HepG2 (cell line): ENCODE measurements around the gene ATAD3A. TPM values are rescaled to one million over a fixed set of nuclear protein-coding genes. Genes with fewer than 3 reads are reported as not detected.

Experiments used
- CBX1 ChIP-seq: IDR thresholded peaks from one replicate; pipeline ENCODE4 v1.6.1; 2016; ENCODE audit warnings: antibody characterized with exemption, low read depth
- CC2D1A ChIP-seq: sonication (generic); formaldehyde crosslinking; IDR thresholded peaks from 2 replicates; pipeline ENCODE4 v1.8.1; 2023; ENCODE audit warnings: mild to moderate bottlenecking, missing genetic modification reagents
- FOSL2 ChIP-seq: sonication (generic); formaldehyde crosslinking; IDR thresholded peaks from 2 replicates; pipeline ENCODE4 v1.4.0; 2020; ENCODE audit warnings: missing genetic modification reagents
- FOXC1 ChIP-seq: sonication (generic); formaldehyde crosslinking; IDR thresholded peaks from 2 replicates; pipeline ENCODE4 v1.8.0; 2022; ENCODE audit warnings: mild to moderate bottlenecking, missing genetic modification reagents, borderline replicate concordance
- HDAC2 ChIP-seq: sonication (generic); formaldehyde crosslinking; IDR thresholded peaks from 2 replicates; pipeline ENCODE4 v1.4.0; 2020; ENCODE audit warnings: missing genetic modification reagents
- MBNL3 ChIP-seq: fragments of 250-450 bp; sonication (Bioruptor Pico); conservative IDR thresholded peaks from 2 replicates; pipeline ENCODE4 v1.8.0; 2022; ENCODE audit warnings: mild to moderate bottlenecking, inconsistent platforms
- MXD4 ChIP-seq: IDR thresholded peaks from 2 replicates; pipeline ENCODE4 v1.6.1; 2016; ENCODE audit warnings: mild to moderate bottlenecking, missing biosample characterization, missing genetic modification reagents
- NFRKB ChIP-seq: fragments of 450-650 bp; IDR thresholded peaks from 2 replicates; pipeline ENCODE4 v1.6.1; 2017
- PLSCR1 ChIP-seq: sonication (generic); formaldehyde crosslinking; IDR thresholded peaks from 2 replicates; pipeline ENCODE4 v1.5.0; 2020; ENCODE audit warnings: missing genetic modification reagents, mild to moderate bottlenecking, borderline replicate concordance
- PTBP1 ChIP-seq: fragments of 200-400 bp; formaldehyde crosslinking; IDR thresholded peaks from 2 replicates; pipeline ENCODE4 v1.6.1; 2018; ENCODE audit warnings: low read length, low read depth; ENCODE audit not compliant: poor library complexity, severe bottlenecking
- SUZ12 ChIP-seq: fragments of 150-350 bp; IDR thresholded peaks from 2 replicates; pipeline ENCODE4 v1.6.1; 2014; ENCODE audit warnings: low read depth, low read length
- SYNCRIP ChIP-seq: fragments of 200-400 bp; formaldehyde crosslinking; IDR thresholded peaks from 2 replicates; pipeline ENCODE4 v1.6.1; 2018; ENCODE audit warnings: mild to moderate bottlenecking, low read depth, low read length; ENCODE audit not compliant: insufficient read depth
- ZBTB10 ChIP-seq: sonication (generic); formaldehyde crosslinking; IDR thresholded peaks from 2 replicates; pipeline ENCODE4 v1.4.0; 2020; ENCODE audit warnings: missing genetic modification reagents, borderline replicate concordance
- ZFAT ChIP-seq: sonication (generic); formaldehyde crosslinking; conservative IDR thresholded peaks from 2 replicates; pipeline ENCODE4 v1.8.1; 2023; ENCODE audit warnings: missing genetic modification reagents, inconsistent platforms
- ZNF101 ChIP-seq: sonication (generic); formaldehyde crosslinking; IDR thresholded peaks from 2 replicates; pipeline ENCODE4 v1.4.0; 2020; ENCODE audit warnings: mild to moderate bottlenecking, low read depth, missing genetic modification reagents, borderline replicate concordance
- ZNF256 ChIP-seq: sonication (generic); formaldehyde crosslinking; conservative IDR thresholded peaks from 2 replicates; pipeline ENCODE4 v1.4.0; 2020; ENCODE audit warnings: missing genetic modification reagents
- ZNF276 ChIP-seq: sonication (generic); formaldehyde crosslinking; IDR thresholded peaks from 2 replicates; pipeline ENCODE4 v1.4.0; 2020; ENCODE audit warnings: mild to moderate bottlenecking, low read depth, missing genetic modification reagents
- ZNF280D ChIP-seq: sonication (generic); formaldehyde crosslinking; IDR thresholded peaks from 2 replicates; pipeline ENCODE4 v1.5.1; 2020; ENCODE audit warnings: mild to moderate bottlenecking, missing genetic modification reagents
- ZNF335 ChIP-seq: sonication (generic); formaldehyde crosslinking; IDR thresholded peaks from 2 replicates; pipeline ENCODE4 v1.4.0; 2020; ENCODE audit warnings: missing genetic modification reagents
- ZNF556 ChIP-seq: sonication (generic); formaldehyde crosslinking; IDR thresholded peaks from 2 replicates; pipeline ENCODE4 v1.4.0; 2020; ENCODE audit warnings: mild to moderate bottlenecking, missing genetic modification reagents, borderline replicate concordance
- ZNF839 ChIP-seq: sonication (generic); formaldehyde crosslinking; IDR thresholded peaks from 2 replicates; pipeline ENCODE4 v1.4.0; 2020; ENCODE audit warnings: missing genetic modification reagents, mild to moderate bottlenecking, borderline replicate concordance
- polyA plus RNA-seq, 8 experiments: library from polyadenylated mRNA; depleted of rRNA in 3 of 8; stranded (reverse) in 7 of 8; unstranded in 1 of 8; fragments of >200 nt; fragmentation: Illumina TruSeq in 4 of 8; extraction: Trizol in 4 of 8; gene quantifications; 2 replicates each; pipeline versions ENCODE4 v1.2.1 to v1.2.3, GENCODE V29; 2011 to 2016; ENCODE audit warnings: low read depth in 4 of 8, missing spikeins in 1 of 8, mixed read lengths in 1 of 8; ENCODE audit not compliant: insufficient read depth in 1 of 8
- total RNA-seq, 5 experiments: library from RNA; depleted of rRNA; stranded (reverse); fragments of >200 nt; fragmentation: Illumina TruSeq; extraction: Trizol; gene quantifications; 2 replicates each; pipeline ENCODE4 v1.2.3, GENCODE V29; 2016; ENCODE audit warnings: low read depth in 1 of 5

ATAD3A gene
- total and polyA plus RNA-seq, 2 of the 13 experiments (the other 11 are each of a cell fraction or from before 2014, with no cell fraction given): 10.6 to 49.0 TPM

- no peak for TF ChIP-seq ZNF280D (CRISPR knock-in tag)
- TF ChIP-seq NFRKB: no peak
- TF ChIP-seq CBX1: no peak
- no peak for TF ChIP-seq ZNF256
- no peak for TF ChIP-seq HDAC2 (CRISPR knock-in tag)
- no peak for TF ChIP-seq MBNL3 (CRISPR knock-in tag)
- no peak for TF ChIP-seq FOSL2 (CRISPR knock-in tag)
- no peak for TF ChIP-seq PTBP1
- TF ChIP-seq ZNF276 (CRISPR knock-in tag): no peak
- TF ChIP-seq SYNCRIP: no peak
- 0 out of 2 replicates have a peak, but pooled peaks have one; percentile 11 for TF ChIP-seq ZNF556 (CRISPR knock-in tag)
- TF ChIP-seq ZNF101 (CRISPR knock-in tag): 0 out of 2 replicates have a peak, but pooled peaks have one; percentile 48
- TF ChIP-seq ZBTB10 (CRISPR knock-in tag): no peak
- no peak for TF ChIP-seq ZNF335 (CRISPR knock-in tag)
- TF ChIP-seq ZNF839 (CRISPR knock-in tag): no peak
- peak; percentile 2 for TF ChIP-seq MXD4 (CRISPR knock-in tag)
- no peak for TF ChIP-seq PLSCR1
- no peak for TF ChIP-seq SUZ12
- no peak; the same call in 1 of the 2 replicates for TF ChIP-seq FOXC1 (CRISPR knock-in tag)
- no peak for TF ChIP-seq CC2D1A (CRISPR knock-in tag)
- TF ChIP-seq ZFAT: no peak
Observed at GRCh38 chr1:1573843-1574720, 62.1 kb downstream of the ATAD3A start (continued).
